Heart right ventricle (tissue), 16 donors: Measurements from ENCODE around the gene DCUN1D1. TPM values are rescaled to one million over a fixed set of nuclear protein-coding genes. Genes with fewer than 3 reads are reported as not detected.

Experiments used
- ATAC-seq, 8 donors: fragments of 200-7000 bp; cut with Tn5 transposase; one replicate each; pipeline ENCODE4 v1.9.1; 2020; ENCODE audit warnings: mild to moderate bottlenecking in 8 of 8, moderate library complexity in 8 of 8, moderate number of reproducible peaks in 1 of 8
- DNase-seq, 2 donors: peaks; one replicate each; pipeline ENCODE4 v3.0.0-alpha.2; 2020
- H3K27ac ChIP-seq, 10 donors: fragments of 200-600 bp; sonication (generic) in 2 of 10; one replicate each; pipeline versions ENCODE4 v1.5.0 to v1.8.0; 2020 to 2022; ENCODE audit warnings: mild to moderate bottlenecking in 3 of 10
- H3K27me3 ChIP-seq, 7 donors: fragments of 200-600 bp; one replicate each; pipeline ENCODE4 v1.8.0; 2021 to 2022; ENCODE audit warnings: mild to moderate bottlenecking in 2 of 7
- H3K36me3 ChIP-seq, 9 donors: fragments of 200-600 bp; sonication (generic) in 1 of 9; one replicate each; pipeline versions ENCODE4 v1.5.0 to v1.8.0; 2020 to 2022; ENCODE audit warnings: mild to moderate bottlenecking in 2 of 9
- H3K4me1 ChIP-seq, 9 donors: fragments of 200-600 bp; sonication (generic) in 1 of 9; one replicate each; pipeline versions ENCODE4 v1.5.0 to v1.8.0; 2020 to 2022; ENCODE audit warnings: mild to moderate bottlenecking in 4 of 9
- H3K4me3 ChIP-seq, 10 donors: fragments of 200-600 bp; sonication (generic) in 2 of 10; one replicate each; pipeline versions ENCODE4 v1.5.0 to v1.8.0; 2020 to 2022; ENCODE audit warnings: mild to moderate bottlenecking in 7 of 10, moderate library complexity in 2 of 10
- H3K9me3 ChIP-seq, 11 donors: fragments of 200-600 bp in 10 of 11; sonication (generic) in 2 of 11; one replicate each; pipeline versions ENCODE4 v1.5.0 to v1.8.0; 2013 to 2022; ENCODE audit warnings: mild to moderate bottlenecking in 2 of 11, control low read depth in 1 of 11, moderate library complexity in 1 of 11
- WGBS, 2 donors: extraction: QIAGEN DNeasy Blood & Tissue Kit; methylation state at CpG; one replicate each; pipeline ENCODE4 v1.1.7; 2013; ENCODE audit warnings: inconsistent platforms in 1 of 2; 5-methylcytosine and 5-hydroxymethylcytosine counted together
- intact Hi-C, 10 donors: fragments of 100-400 bp; cut with DNase I; formaldehyde crosslinking; loops; one replicate each; pipeline versions ENCODE4 v1.11.1 to v1.14.2; 2022
- polyA plus RNA-seq, 2 donors: library from polyadenylated mRNA; stranded (reverse); fragments of 200-250 nt; gene quantifications; one replicate each; pipeline ENCODE4 v1.2.3, GENCODE V29; 2013
- total RNA-seq, 10 donors: library from RNA; stranded (reverse); fragmentation: NEBNext Ultra II Directional in 3 of 10; extraction: Animal tissue kit (Norgen Biotek cat#: 25700) in 3 of 10; gene quantifications; one replicate each; pipeline versions ENCODE4 v1.2.1 to v1.2.4, GENCODE V29; 2021 to 2023
- TF ChIP-seq, protein P1 (sequence below), 9 donors: fragments of 200-600 bp; sonication (generic) in 2 of 9; IDR thresholded peaks; one replicate each; pipeline versions ENCODE4 v1.5.0 to v1.8.0; 2021 to 2022; ENCODE audit warnings: antibody characterized with exemption in 9 of 9, mild to moderate bottlenecking in 5 of 9, moderate library complexity in 1 of 9
- donor health status: Arrhythmogenic right ventricular cardiomyopathy.
- donor health status: ischemic (EF 13 %, LVEDD 7.1; RV severe dilation, severe dysfunction).
- donor health status: healthy with polysubstance abuse.
- donor health status: DM: no; HTN: yes; CAD: no.
- donor health status: DM: no; HTN: no; CAD: no.
- donor health status: ischemic (EF 25% LVEDD 6.9; RV normal size, moderate dysfunction).
- donor health status: ischemic (EF 25% LVEDD 5.7; RV mildly dilated, moderate dysfunction).
- donor health status: healthy.
- donor health status: DM: yes; HTN: yes; CAD: no.
- donor health status: Ischemic cardiomyopathy.
- donor health status: ischemic (EF 35%, LVEDD 5.7; RV mildly dilated, moderate dysfunction).
- donor health status: nonischemic (EF 11% LVEDD 7.7; RV severe dilation, severe dysfunction).
- donor health status: DM: yes; HTN: yes; CAD: no.
- donor health status: PGD.
- donor health status: ischemic (EF 29% LVEDD 5.4; RV normal size, mild dysfunction).
- donor health status: nonischemic (EF 23%, LVEDD 6.1; RV moderate dilation, normal function).

The DCUN1D1 gene
- total and polyA plus RNA-seq, 12 donors: 7.9 to 45.2 (median 35.5) TPM

DNA sequence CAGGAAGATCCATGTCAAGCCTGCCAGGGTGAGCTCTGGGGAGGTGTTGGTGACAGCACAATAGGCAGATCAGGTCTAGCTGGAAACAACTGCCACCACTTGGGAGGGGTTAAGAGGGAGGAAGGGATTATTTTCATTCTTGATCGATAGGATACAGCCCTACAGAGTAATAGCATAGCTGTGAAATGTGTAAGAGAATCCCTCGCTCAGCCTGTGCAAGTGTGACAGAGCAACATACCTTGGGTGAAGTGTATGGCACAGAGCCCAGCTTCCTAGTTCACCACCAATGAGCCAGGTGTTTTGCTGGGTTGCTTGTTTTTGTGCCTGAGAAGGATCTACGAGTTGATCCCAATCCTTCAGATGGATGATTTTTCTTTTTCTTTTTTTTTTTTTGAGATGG lies 9.2 kb upstream of the DCUN1D1 start:
- TF ChIP-seq, protein P1, sequence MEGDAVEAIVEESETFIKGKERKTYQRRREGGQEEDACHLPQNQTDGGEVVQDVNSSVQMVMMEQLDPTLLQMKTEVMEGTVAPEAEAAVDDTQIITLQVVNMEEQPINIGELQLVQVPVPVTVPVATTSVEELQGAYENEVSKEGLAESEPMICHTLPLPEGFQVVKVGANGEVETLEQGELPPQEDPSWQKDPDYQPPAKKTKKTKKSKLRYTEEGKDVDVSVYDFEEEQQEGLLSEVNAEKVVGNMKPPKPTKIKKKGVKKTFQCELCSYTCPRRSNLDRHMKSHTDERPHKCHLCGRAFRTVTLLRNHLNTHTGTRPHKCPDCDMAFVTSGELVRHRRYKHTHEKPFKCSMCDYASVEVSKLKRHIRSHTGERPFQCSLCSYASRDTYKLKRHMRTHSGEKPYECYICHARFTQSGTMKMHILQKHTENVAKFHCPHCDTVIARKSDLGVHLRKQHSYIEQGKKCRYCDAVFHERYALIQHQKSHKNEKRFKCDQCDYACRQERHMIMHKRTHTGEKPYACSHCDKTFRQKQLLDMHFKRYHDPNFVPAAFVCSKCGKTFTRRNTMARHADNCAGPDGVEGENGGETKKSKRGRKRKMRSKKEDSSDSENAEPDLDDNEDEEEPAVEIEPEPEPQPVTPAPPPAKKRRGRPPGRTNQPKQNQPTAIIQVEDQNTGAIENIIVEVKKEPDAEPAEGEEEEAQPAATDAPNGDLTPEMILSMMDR (IDR thresholded peaks at IDR 0.05): no peak
- Histone ChIP-seq H3K9me3 (peaks cover 0 to 14% (median 3%) of the 10 kb centered on the region in 11 donors), H3K27me3 (no peaks in the 10 kb centered on the region), H3K27ac (no peak overlapping the region), H3K36me3 (no peaks in the 10 kb centered on the region), H3K4me3 (no peak overlapping the region), H3K4me1 (no peaks in the 10 kb centered on the region)
- DNase-seq (no peak), ATAC-seq (no peak)
- WGBS, 2 donors: 66 to 70% methylated on average over 3 of the region's 3 CpGs
- intact Hi-C loops: no loop called here

DNA sequence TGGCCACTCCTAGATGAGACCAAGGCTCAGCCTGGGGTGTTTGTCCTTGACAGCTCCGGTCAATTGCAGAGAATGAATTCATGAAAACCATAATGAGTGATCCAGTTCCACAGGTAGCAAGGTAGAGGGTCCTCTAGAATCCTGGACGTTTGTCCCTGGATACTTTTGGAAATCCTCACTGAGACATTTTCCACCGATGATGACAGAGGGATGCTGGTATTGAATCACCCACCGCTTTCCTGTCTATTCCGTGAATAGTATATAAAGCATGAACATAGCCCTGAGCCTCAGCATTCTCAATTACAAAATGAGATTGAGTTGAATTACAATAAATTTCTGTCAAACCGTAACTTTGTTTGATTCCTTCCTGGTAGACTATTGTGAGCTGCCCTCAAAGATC lies 5.7 kb upstream of the DCUN1D1 start:
- Histone ChIP-seq H3K27ac (no peak overlapping the region), H3K36me3 (no peaks in the 10 kb centered on the region), H3K27me3 (no peaks in the 10 kb centered on the region), H3K4me3 (no peak overlapping the region), H3K9me3 (no peaks in the 10 kb centered on the region), H3K4me1 (peaks cover 0 to 5% (median 2%) of the 10 kb centered on the region in 9 donors)
- DNase-seq (no peak), ATAC-seq (no peak)
- 87% methylated on average over 6 of the region's 6 CpGs for WGBS, 2 donors
- TF ChIP-seq, protein P1 (IDR thresholded peaks at IDR 0.05): no peak
- intact Hi-C loops: no loop called here

DNA sequence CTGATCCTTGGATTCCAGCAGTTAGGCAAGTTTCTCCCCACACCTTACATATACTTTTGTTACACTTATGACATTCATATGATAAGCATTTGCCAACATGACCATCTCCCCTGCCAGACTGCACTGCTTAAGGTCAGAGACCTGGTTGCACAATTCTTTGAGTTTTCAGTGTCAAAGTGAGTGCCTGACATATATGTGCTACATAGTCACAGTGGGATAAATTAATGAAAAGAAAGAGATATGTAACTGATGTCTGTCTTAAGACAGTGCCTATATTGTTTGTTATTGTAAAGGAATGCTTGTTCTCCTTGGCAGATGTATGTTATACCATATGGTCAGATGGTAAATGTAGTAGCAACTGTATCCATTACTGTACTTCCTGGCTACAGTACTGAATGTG lies 3.5 kb upstream of the DCUN1D1 start:
- TF ChIP-seq, protein P1 (IDR thresholded peaks at IDR 0.05): no peak
- ATAC-seq (no peak), DNase-seq (no peak)
- Histone ChIP-seq H3K9me3 (no peaks in the 10 kb centered on the region), H3K4me3 (no peak overlapping the region), H3K4me1 (peaks cover 0 to 16% (median 9%) of the 10 kb centered on the region in 9 donors), H3K27me3 (no peaks in the 10 kb centered on the region), H3K36me3 (no peaks in the 10 kb centered on the region), H3K27ac (no peak overlapping the region)
- intact Hi-C loops: no loop called here

DNA sequence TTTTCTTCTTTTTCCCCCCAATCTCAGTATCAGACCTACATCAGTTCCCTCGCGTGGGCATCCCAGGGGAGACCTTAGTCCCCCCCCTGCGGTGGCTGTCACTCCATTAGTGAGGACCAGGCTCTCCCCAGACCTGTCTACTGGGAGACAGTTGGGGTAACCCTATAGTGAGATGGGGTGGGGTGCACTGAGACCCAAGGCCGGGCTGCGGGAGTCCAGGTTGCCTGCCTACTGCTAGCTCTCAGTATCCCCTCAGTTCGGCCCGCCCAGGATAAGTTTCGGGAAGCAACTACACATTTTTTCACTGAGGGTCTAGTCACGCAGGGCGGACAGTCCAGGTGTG lies 671 bp upstream of the DCUN1D1 start:
- peak overlapping the region; percentile 76 to 98 (median 95) for H3K4me3 ChIP-seq
- TF ChIP-seq, protein P1 (IDR thresholded peaks at IDR 0.05): no peak
- no peaks in the 10 kb centered on the region for H3K9me3 ChIP-seq
- H3K4me1 ChIP-seq: peaks cover 0 to 26% (median 22%) of the 10 kb centered on the region in 9 donors
- peak in 1 of 2 donors; percentile 11 for DNase-seq
- intact Hi-C loops: no loop called here
- H3K27me3 ChIP-seq: no peaks in the 10 kb centered on the region
- WGBS, 2 donors: 64 to 69% methylated on average over 10 of the region's 10 CpGs
- peak in 5 of 8 donors; percentile 10 to 28 (median 18) for ATAC-seq
- no peaks in the 10 kb centered on the region for H3K36me3 ChIP-seq
- H3K27ac ChIP-seq: peak overlapping the region in 9 of 10 donors; percentile 71 to 95 (median 90)
